H9 (cell line): ENCODE measurements around the gene ZNF236. TPM values are rescaled to one million over a fixed set of nuclear protein-coding genes. Genes with fewer than 3 reads are reported as not detected.

ENCODE experiments used
- DNase-seq: peaks from one replicate; pipeline ENCODE4 v3.0.0-alpha.2; 2017
- H2AFZ ChIP-seq: one replicate; pipeline ENCODE4 v1.6.1; 2013; ENCODE audit warnings: mild to moderate bottlenecking, low read length, control low read depth, moderate library complexity
- H2AK5ac ChIP-seq: 2 replicates; pipeline ENCODE4 v1.6.1; 2013; ENCODE audit warnings: low read length, control low read depth, mixed read lengths; ENCODE audit not compliant: insufficient read length
- H2BK120ac ChIP-seq: one replicate; pipeline ENCODE4 v1.6.1; 2013; ENCODE audit warnings: low read depth, mild to moderate bottlenecking, low read length, control low read depth, inconsistent platforms; ENCODE audit not compliant: poor library complexity, severe bottlenecking
- H2BK12ac ChIP-seq: 2 replicates; pipeline ENCODE4 v1.6.1; 2013; ENCODE audit warnings: low read length, control low read depth, mixed read lengths, low read depth; ENCODE audit not compliant: insufficient read length
- H2BK15ac ChIP-seq: 2 replicates; pipeline ENCODE4 v1.6.1; 2013; ENCODE audit warnings: low read depth, low read length, control low read depth
- H2BK20ac ChIP-seq: one replicate; pipeline ENCODE4 v1.6.1; 2013; ENCODE audit warnings: low read depth, mild to moderate bottlenecking, low read length, control low read depth, inconsistent platforms; ENCODE audit not compliant: poor library complexity, severe bottlenecking
- H2BK5ac ChIP-seq: 2 replicates; pipeline ENCODE4 v1.6.1; 2013; ENCODE audit warnings: low read length, control low read depth, mixed read lengths; ENCODE audit not compliant: insufficient read length
- H3K14ac ChIP-seq: 2 replicates; pipeline ENCODE4 v1.6.1; 2013; ENCODE audit warnings: low read length, control low read depth; ENCODE audit not compliant: insufficient read depth
- H3K18ac ChIP-seq: 2 replicates; pipeline ENCODE4 v1.6.1; 2013; ENCODE audit warnings: low read depth, mild to moderate bottlenecking, mixed read lengths, low read length, control low read depth; ENCODE audit not compliant: insufficient read length
- H3K23ac ChIP-seq: 2 replicates; pipeline ENCODE4 v1.6.1; 2013; ENCODE audit warnings: low read length, control low read depth, mixed read lengths, low read depth; ENCODE audit not compliant: insufficient read length
- H3K23me2 ChIP-seq: 2 replicates; pipeline ENCODE4 v1.6.1; 2013; ENCODE audit warnings: low read depth, mild to moderate bottlenecking, mixed read lengths, low read length, control low read depth; ENCODE audit not compliant: insufficient read length, poor library complexity, severe bottlenecking
- H3K27ac ChIP-seq: 2 replicates; pipeline ENCODE4 v1.5.1; 2013; ENCODE audit warnings: low read length, control low read depth, mixed read lengths, low read depth; ENCODE audit not compliant: insufficient read length
- H3K27me3 ChIP-seq: 2 replicates; pipeline ENCODE4 v1.6.1; 2013; ENCODE audit warnings: low read length, control low read depth, inconsistent platforms; ENCODE audit not compliant: insufficient read depth
- H3K4ac ChIP-seq: 2 replicates; pipeline ENCODE4 v1.6.1; 2013; ENCODE audit warnings: low read depth, mild to moderate bottlenecking, control low read depth, inconsistent platforms, low read length, moderate library complexity
- H3K4me1 ChIP-seq: 2 replicates; pipeline ENCODE4 v1.6.1; 2013; ENCODE audit warnings: low read length, control low read depth, inconsistent platforms; ENCODE audit not compliant: insufficient read depth
- H3K4me2 ChIP-seq: 2 replicates; pipeline ENCODE4 v1.6.1; 2013; ENCODE audit warnings: low read length, control low read depth, mixed read lengths; ENCODE audit not compliant: insufficient read length, insufficient read depth
- H3K56ac ChIP-seq: 2 replicates; pipeline ENCODE4 v1.6.1; 2013; ENCODE audit warnings: low read depth, mild to moderate bottlenecking, mixed read lengths, low read length, control low read depth; ENCODE audit not compliant: insufficient read length
- H3K79me1 ChIP-seq: 2 replicates; pipeline ENCODE4 v1.6.1; 2013; ENCODE audit warnings: low read depth, mild to moderate bottlenecking, moderate library complexity, low read length, control low read depth, inconsistent platforms; ENCODE audit not compliant: insufficient read depth, poor library complexity, severe bottlenecking
- H3K79me2 ChIP-seq: 2 replicates; pipeline ENCODE4 v1.6.1; 2013; ENCODE audit warnings: low read length, control low read depth, inconsistent platforms; ENCODE audit not compliant: insufficient read depth
- H3K9ac ChIP-seq: 2 replicates; pipeline ENCODE4 v1.6.1; 2013; ENCODE audit warnings: low read length, control low read depth, mixed read lengths; ENCODE audit not compliant: insufficient read length; ENCODE audit errors: extremely low read depth
- H3K9me3 ChIP-seq: one replicate; pipeline ENCODE4 v1.6.1; 2013; ENCODE audit warnings: low read depth, low read length, inconsistent platforms; ENCODE audit not compliant: control insufficient read depth
- H3T11ph ChIP-seq: one replicate; pipeline ENCODE4 v1.6.1; 2013; ENCODE audit warnings: mild to moderate bottlenecking, low read length, control low read depth, inconsistent platforms
- H4K20me1 ChIP-seq: one replicate; pipeline ENCODE4 v1.6.1; 2013; ENCODE audit not compliant: control insufficient read depth, insufficient read length, insufficient read depth
- H4K5ac ChIP-seq: 2 replicates; pipeline ENCODE4 v1.6.1; 2013; ENCODE audit warnings: low read depth, mild to moderate bottlenecking, mixed read lengths, low read length, control low read depth; ENCODE audit not compliant: insufficient read length
- H4K8ac ChIP-seq: replicated peaks from 2 replicates; pipeline ENCODE4 v1.6.1; 2013; ENCODE audit warnings: low read length, control low read depth, mixed read lengths, low read depth; ENCODE audit not compliant: insufficient read length
- H4K91ac ChIP-seq: 2 replicates; pipeline ENCODE4 v1.6.1; 2013; ENCODE audit warnings: low read depth, mild to moderate bottlenecking, moderate library complexity, mixed read lengths, low read length, control low read depth; ENCODE audit not compliant: insufficient read length
- H3K27ac Mint-ChIP-seq, 3 experiments: 2 replicates in 2 of 3; 3 replicates in 1 of 3; pipeline ENCODE4 v1.8.0; 2020 to 2021; ENCODE audit warnings: mixed read lengths in 3 of 3, mild to moderate bottlenecking in 1 of 3, moderate library complexity in 1 of 3
- H3K27me3 Mint-ChIP-seq: 2 replicates; pipeline ENCODE4 v1.8.0; 2021; ENCODE audit warnings: low read depth, mild to moderate bottlenecking, moderate library complexity, mixed read lengths
- H3K36me3 Mint-ChIP-seq, 3 experiments: 2 replicates in 2 of 3; 3 replicates in 1 of 3; pipeline ENCODE4 v1.8.0; 2020 to 2021; ENCODE audit warnings: low read depth in 3 of 3, mixed read lengths in 3 of 3; ENCODE audit not compliant: insufficient read depth in 1 of 3
- H3K4me1 Mint-ChIP-seq, 2 experiments: 2 replicates each; pipeline ENCODE4 v1.8.0; 2020; ENCODE audit warnings: mixed read lengths in 2 of 2
- H3K4me3 Mint-ChIP-seq, 2 experiments: 2 replicates in 1 of 2; 3 replicates in 1 of 2; pipeline ENCODE4 v1.8.0; 2020 to 2021; ENCODE audit warnings: mild to moderate bottlenecking in 2 of 2, mixed read lengths in 2 of 2, moderate library complexity in 1 of 2
- H3K9me3 Mint-ChIP-seq, 2 experiments: 2 replicates in 1 of 2; 3 replicates in 1 of 2; pipeline ENCODE4 v1.8.0; 2020; ENCODE audit warnings: mild to moderate bottlenecking in 2 of 2, mixed read lengths in 2 of 2, moderate library complexity in 1 of 2
- WGBS: extraction: QIAGEN DNeasy Blood & Tissue Kit; methylation state at CpG from one replicate; pipeline ENCODE4 v1.1.7; 2013; ENCODE audit warnings: missing lambda C conversion rate, low lambda C conversion rate, mixed read lengths; ENCODE audit not compliant: insufficient read length; ENCODE audit errors: extremely low coverage; 5-methylcytosine and 5-hydroxymethylcytosine counted together
- total RNA-seq: library from RNA; stranded (reverse); gene quantifications from 2 replicates; pipeline ENCODE4 v1.2.1, GENCODE V29; 2021
- TF ChIP-seq, protein P1 (sequence below): fragments of 200-600 bp; sonication (generic); conservative IDR thresholded peaks from 3 replicates; pipeline ENCODE4 v1.8.0; 2021; ENCODE audit warnings: antibody characterized with exemption, mild to moderate bottlenecking

Gene ZNF236
- total RNA-seq, 1 experiment from 2014 or later, result 16.0 TPM

DNA sequence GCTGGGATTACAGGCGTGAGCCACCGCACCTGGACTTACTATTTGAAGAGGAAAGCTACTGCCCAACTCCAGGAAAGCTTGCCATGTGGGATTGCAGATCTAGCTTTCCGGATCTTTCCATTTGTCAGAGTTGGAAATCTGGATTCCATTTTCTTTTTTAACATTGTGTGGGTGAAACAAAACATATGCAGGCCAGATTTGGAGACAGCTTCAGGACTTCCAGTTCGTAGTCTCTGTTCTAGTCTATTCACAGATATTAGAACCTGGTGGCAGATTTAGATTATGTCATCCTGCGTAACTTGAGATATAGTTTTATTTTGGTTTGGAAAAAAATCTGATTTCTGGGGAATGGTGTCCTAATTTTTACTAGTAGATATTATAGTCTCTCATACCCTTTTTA lies 70.5 kb downstream of the ZNF236 start:
- WGBS, result no CpG with 5 or more reads among the region's 5 CpGs
- H3K4me1 ChIP-seq, result no peaks in the 10 kb centered on the region
- no peaks in the 10 kb centered on the region for H3K27me3 Mint-ChIP-seq
- H3K4me1 Mint-ChIP-seq, result peaks cover 0 to 4% of the 10 kb centered on the region in 2 experiments; a peak in 1 of 4 replicates
- H2BK5ac ChIP-seq, result no peak overlapping the region
- no peak overlapping the region for H2AFZ ChIP-seq
- H3K4ac ChIP-seq, result no peak overlapping the region
- no peaks in the 10 kb centered on the region for H3K23me2 ChIP-seq
- no peak overlapping the region for H4K91ac ChIP-seq
- H2BK15ac ChIP-seq, result no peak overlapping the region
- H4K20me1 ChIP-seq, result no peaks in the 10 kb centered on the region
- no peak overlapping the region for H4K5ac ChIP-seq
- H2BK20ac ChIP-seq, result no peak overlapping the region
- no peak overlapping the region for H3K27ac ChIP-seq
- H3T11ph ChIP-seq, result no peak overlapping the region
- peaks cover 44 to 68% (median 60%) of the 10 kb centered on the region in 3 experiments for H3K36me3 Mint-ChIP-seq
- no peaks in the 10 kb centered on the region for H3K79me1 ChIP-seq
- no peak overlapping the region for H3K14ac ChIP-seq
- H2BK120ac ChIP-seq, result no peak overlapping the region
- H3K18ac ChIP-seq, result no peak overlapping the region
- H3K9ac ChIP-seq, result no peak overlapping the region
- no peaks in the 10 kb centered on the region for H3K9me3 ChIP-seq
- no peak overlapping the region for H3K23ac ChIP-seq
- no peak overlapping the region for H3K4me3 Mint-ChIP-seq
- H2AK5ac ChIP-seq, result no peak overlapping the region
- no peak for DNase-seq
- H3K56ac ChIP-seq, result no peak overlapping the region
- H3K27me3 ChIP-seq, result no peaks in the 10 kb centered on the region
- no peak overlapping the region for H3K4me2 ChIP-seq
- no peak overlapping the region for H4K8ac ChIP-seq
- H2BK12ac ChIP-seq, result no peak overlapping the region
- H3K9me3 Mint-ChIP-seq, result peaks cover 6 to 8% of the 10 kb centered on the region in 2 experiments; a peak in 4 of 5 replicates
- TF ChIP-seq, protein P1, sequence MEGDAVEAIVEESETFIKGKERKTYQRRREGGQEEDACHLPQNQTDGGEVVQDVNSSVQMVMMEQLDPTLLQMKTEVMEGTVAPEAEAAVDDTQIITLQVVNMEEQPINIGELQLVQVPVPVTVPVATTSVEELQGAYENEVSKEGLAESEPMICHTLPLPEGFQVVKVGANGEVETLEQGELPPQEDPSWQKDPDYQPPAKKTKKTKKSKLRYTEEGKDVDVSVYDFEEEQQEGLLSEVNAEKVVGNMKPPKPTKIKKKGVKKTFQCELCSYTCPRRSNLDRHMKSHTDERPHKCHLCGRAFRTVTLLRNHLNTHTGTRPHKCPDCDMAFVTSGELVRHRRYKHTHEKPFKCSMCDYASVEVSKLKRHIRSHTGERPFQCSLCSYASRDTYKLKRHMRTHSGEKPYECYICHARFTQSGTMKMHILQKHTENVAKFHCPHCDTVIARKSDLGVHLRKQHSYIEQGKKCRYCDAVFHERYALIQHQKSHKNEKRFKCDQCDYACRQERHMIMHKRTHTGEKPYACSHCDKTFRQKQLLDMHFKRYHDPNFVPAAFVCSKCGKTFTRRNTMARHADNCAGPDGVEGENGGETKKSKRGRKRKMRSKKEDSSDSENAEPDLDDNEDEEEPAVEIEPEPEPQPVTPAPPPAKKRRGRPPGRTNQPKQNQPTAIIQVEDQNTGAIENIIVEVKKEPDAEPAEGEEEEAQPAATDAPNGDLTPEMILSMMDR, result no peak
- no peak overlapping the region for H3K27ac Mint-ChIP-seq
- H3K79me2 ChIP-seq, result no peaks in the 10 kb centered on the region
